BE2C (cell line): ENCODE data around the gene RASGEF1C.

Experiments used
- DNase-seq: peaks from one replicate; pipeline ENCODE4 v3.0.0-alpha.2; 2020
- H3K27me3 ChIP-seq: fragments of 250-450 bp; sonication (Bioruptor Pico); 2 replicates; pipeline ENCODE4 v1.5.1; 2020; ENCODE audit warnings: mild to moderate bottlenecking
- H3K36me3 ChIP-seq: fragments of 250-450 bp; sonication (Bioruptor Pico); 2 replicates; pipeline ENCODE4 v1.5.1; 2020; ENCODE audit warnings: mild to moderate bottlenecking
- H3K4me1 ChIP-seq: fragments of 250-450 bp; sonication (Bioruptor Pico); 2 replicates; pipeline ENCODE4 v1.5.1; 2020
- H3K4me3 ChIP-seq: 2 replicates; pipeline ENCODE4 v1.5.1; 2011; ENCODE audit warnings: low read depth, low read length
- H3K9me3 ChIP-seq: fragments of 250-450 bp; sonication (Bioruptor Pico); 2 replicates; pipeline ENCODE4 v1.5.1; 2020
- CTCF ChIP-seq: IDR thresholded peaks from 2 replicates; pipeline ENCODE4 v1.5.1; 2012; ENCODE audit warnings: mild to moderate bottlenecking, low read depth, low read length

The RASGEF1C gene

DNA sequence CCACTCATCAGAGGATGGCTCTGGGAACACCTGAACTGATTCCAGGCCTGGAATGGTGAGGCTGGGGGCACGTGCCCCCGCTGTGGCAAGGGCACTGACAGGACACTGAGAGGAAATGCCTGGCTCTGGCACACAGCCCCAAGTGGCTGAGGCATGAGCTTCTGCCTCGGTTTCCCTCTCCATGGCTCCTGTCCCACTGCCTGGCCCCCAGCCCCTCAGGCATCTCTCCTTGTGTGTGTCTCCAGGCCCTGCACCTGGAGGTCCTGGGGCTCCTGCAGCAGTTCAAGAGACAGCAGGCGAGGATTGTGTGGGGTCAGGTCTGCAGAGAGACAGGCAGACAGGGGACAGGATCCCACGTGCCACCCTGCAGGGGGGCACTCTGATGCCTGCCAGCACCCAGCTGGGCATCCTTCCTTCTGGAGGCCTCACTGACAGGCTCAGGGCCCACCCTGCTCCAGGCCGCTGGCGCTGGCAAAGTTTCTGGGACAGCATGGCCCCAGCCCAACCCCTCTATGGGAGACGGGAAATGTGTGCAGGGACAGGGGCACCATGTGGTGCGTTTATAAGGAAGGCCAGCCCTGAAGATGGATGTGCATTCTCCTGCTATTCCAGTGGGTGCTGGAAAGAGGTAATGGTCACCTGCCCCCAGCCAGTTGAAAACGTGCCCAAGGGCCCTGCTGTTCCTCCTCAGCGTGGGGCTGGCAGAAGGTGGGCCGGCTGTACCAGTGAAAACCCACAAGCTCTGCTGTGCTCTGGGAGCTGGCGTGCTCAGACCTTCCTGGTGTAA lies 66.0 kb downstream of the RASGEF1C start:
- no peaks in the 10 kb centered on the region for H3K4me1 ChIP-seq
- H3K9me3 ChIP-seq, result no peaks in the 10 kb centered on the region
- no peaks in the 10 kb centered on the region for H3K27me3 ChIP-seq
- no peak for DNase-seq
- TF ChIP-seq CTCF, result no peak
- no peak overlapping the region for H3K4me3 ChIP-seq
- H3K36me3 ChIP-seq, result no peaks in the 10 kb centered on the region

DNA sequence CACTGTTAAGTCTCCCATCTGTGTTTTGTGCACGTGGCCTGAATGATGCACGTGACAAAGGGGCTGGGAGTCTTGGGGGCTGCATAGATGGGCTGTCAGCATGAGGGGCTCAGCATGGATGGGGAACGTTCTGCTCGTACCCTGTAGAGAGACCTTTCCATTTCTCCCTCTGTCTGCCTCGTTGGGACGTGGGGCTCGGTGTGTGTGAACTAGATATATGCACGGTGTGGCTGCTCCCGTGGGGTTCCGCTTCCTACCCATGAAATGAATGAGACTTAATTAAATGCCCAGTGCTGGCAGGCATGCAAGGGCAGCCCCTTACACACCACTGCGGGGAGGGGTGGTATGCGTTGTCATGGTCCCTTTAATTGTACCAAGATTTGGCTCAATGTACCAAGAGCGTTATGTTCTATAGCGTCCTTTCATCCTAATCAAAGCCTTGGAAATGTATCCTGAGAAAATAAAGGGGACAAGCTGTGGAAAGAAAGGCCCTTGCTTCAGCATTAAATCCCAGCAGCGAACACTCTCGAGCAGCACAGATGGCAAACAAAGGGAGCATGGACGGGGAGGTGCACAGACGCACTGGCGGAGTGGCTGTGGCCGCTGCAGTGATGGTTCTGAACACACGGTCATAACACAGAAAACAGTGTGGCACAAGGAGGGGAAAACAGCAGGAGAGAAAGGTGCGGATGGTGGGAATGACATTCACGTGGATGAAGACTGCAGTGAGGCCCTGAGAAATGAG lies 66.8 kb downstream of the RASGEF1C start:
- H3K4me1 ChIP-seq, result no peaks in the 10 kb centered on the region
- no peaks in the 10 kb centered on the region for H3K36me3 ChIP-seq
- no peak for TF ChIP-seq CTCF
- H3K27me3 ChIP-seq, result no peaks in the 10 kb centered on the region
- H3K9me3 ChIP-seq, result no peaks in the 10 kb centered on the region
- no peak for DNase-seq
- no peak overlapping the region for H3K4me3 ChIP-seq

GRCh38 chr5:180141068-180141660 lies 67.8 kb downstream of the RASGEF1C start:
- DNase-seq, result no peak
- Histone ChIP-seq H3K36me3 (no peaks in the 10 kb centered on the region), H3K27me3 (no peaks in the 10 kb centered on the region), H3K4me3 (no peak overlapping the region), H3K4me1 (no peaks in the 10 kb centered on the region), H3K9me3 (no peaks in the 10 kb centered on the region)
- TF ChIP-seq CTCF, result no peak

- Histone ChIP-seq H3K9me3 (no peaks in the 10 kb centered on the region), H3K36me3 (no peaks in the 10 kb centered on the region), H3K27me3 (no peaks in the 10 kb centered on the region), H3K4me3 (no peak overlapping the region), H3K4me1 (no peaks in the 10 kb centered on the region)
- DNase-seq, result no peak
- TF ChIP-seq CTCF, result no peak
Measured at GRCh38 chr5:180140571-180140970, 68.4 kb downstream of the RASGEF1C start.

- no peak overlapping the region for H3K4me3 ChIP-seq
- DNase-seq, result no peak
- no peaks in the 10 kb centered on the region for H3K27me3 ChIP-seq
- H3K36me3 ChIP-seq, result no peaks in the 10 kb centered on the region
- no peaks in the 10 kb centered on the region for H3K4me1 ChIP-seq
- TF ChIP-seq CTCF, result no peak
- no peaks in the 10 kb centered on the region for H3K9me3 ChIP-seq
Measured at GRCh38 chr5:180140079-180140554, 68.9 kb downstream of the RASGEF1C start.

DNA sequence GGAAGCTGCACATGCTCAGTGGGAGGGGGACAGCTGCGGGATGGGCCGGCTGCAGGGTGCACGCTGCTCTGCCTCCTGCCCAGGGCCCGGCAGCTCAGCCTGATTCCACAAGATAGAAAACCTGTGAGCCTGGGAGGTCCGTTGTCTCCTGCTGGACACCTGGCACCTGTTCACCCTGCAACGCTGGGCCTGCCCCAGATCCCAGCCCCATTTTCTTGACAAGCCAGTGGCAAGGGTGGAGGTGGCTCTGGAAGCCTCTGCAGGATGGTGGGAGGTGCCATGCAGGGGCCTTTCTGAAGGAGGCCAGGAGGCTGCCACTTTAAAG lies 69.3 kb downstream of the RASGEF1C start:
- no peaks in the 10 kb centered on the region for H3K36me3 ChIP-seq
- no peaks in the 10 kb centered on the region for H3K27me3 ChIP-seq
- no peak overlapping the region for H3K4me3 ChIP-seq
- no peak for TF ChIP-seq CTCF
- H3K4me1 ChIP-seq, result no peaks in the 10 kb centered on the region
- no peaks in the 10 kb centered on the region for H3K9me3 ChIP-seq
- DNase-seq, result no peak
